Measurements from ENCODE around the gene AMMECR1.

Gene AMMECR1

GRCh38 chrX:110224926-110225617, 92.8 kb downstream of the AMMECR1 start:
- no peak overlapping the region for H3K27ac ChIP-seq (ENCODE audit: low read depth, low read length)
- H3K36me3 ChIP-seq (ENCODE audit: insufficient read depth, low read length): no peaks in the 10 kb centered on the region
- no peaks in the 10 kb centered on the region for H3K4me1 ChIP-seq (ENCODE audit: insufficient read depth, low read length)
- H3K27me3 ChIP-seq (ENCODE audit: control insufficient read depth in 1 of 2, insufficient read depth in 2 of 2, low read length in 2 of 2): no peaks in the 10 kb centered on the region
- no peaks in the 10 kb centered on the region for H3K9me3 ChIP-seq (ENCODE audit: low read length)
- no peak overlapping the region for H3K9ac ChIP-seq (ENCODE audit: low read length)
- H3K4me3 ChIP-seq (ENCODE audit: low read depth in 1 of 2, low read length in 2 of 2): no peak overlapping the region

- H3K9me3 ChIP-seq (ENCODE audit: low read length): no peaks in the 10 kb centered on the region
- no peaks in the 10 kb centered on the region for H3K4me1 ChIP-seq (ENCODE audit: insufficient read depth, low read length)
- H3K4me3 ChIP-seq (ENCODE audit: low read depth in 1 of 2, low read length in 2 of 2): no peak overlapping the region
- H3K9ac ChIP-seq (ENCODE audit: low read length): no peak overlapping the region
- no peak overlapping the region for H3K27ac ChIP-seq (ENCODE audit: low read depth, low read length)
- H3K27me3 ChIP-seq (ENCODE audit: control insufficient read depth in 1 of 2, insufficient read depth in 2 of 2, low read length in 2 of 2): no peaks in the 10 kb centered on the region
- H3K36me3 ChIP-seq (ENCODE audit: insufficient read depth, low read length): no peaks in the 10 kb centered on the region
Observed at GRCh38 chrX:110222497-110223257, 95.2 kb downstream of the AMMECR1 start.

GRCh38 chrX:110219920-110220319, 98.0 kb downstream of the AMMECR1 start:
- H3K27ac ChIP-seq (ENCODE audit: low read depth, low read length): no peak overlapping the region
- H3K36me3 ChIP-seq (ENCODE audit: insufficient read depth, low read length): no peaks in the 10 kb centered on the region
- H3K9ac ChIP-seq (ENCODE audit: low read length): no peak overlapping the region
- H3K4me1 ChIP-seq (ENCODE audit: insufficient read depth, low read length): no peaks in the 10 kb centered on the region
- H3K9me3 ChIP-seq (ENCODE audit: low read length): no peaks in the 10 kb centered on the region
- H3K4me3 ChIP-seq (ENCODE audit: low read depth in 1 of 2, low read length in 2 of 2): no peak overlapping the region
- H3K27me3 ChIP-seq (ENCODE audit: control insufficient read depth in 1 of 2, insufficient read depth in 2 of 2, low read length in 2 of 2): no peaks in the 10 kb centered on the region

- Histone ChIP-seq H3K9ac (ENCODE audit: low read length) (no peak overlapping the region), H3K4me1 (ENCODE audit: insufficient read depth, low read length) (no peaks in the 10 kb centered on the region), H3K27me3 (ENCODE audit: control insufficient read depth in 1 of 2, insufficient read depth in 2 of 2, low read length in 2 of 2) (no peaks in the 10 kb centered on the region), H3K9me3 (ENCODE audit: low read length) (no peaks in the 10 kb centered on the region), H3K36me3 (ENCODE audit: insufficient read depth, low read length) (no peaks in the 10 kb centered on the region), H3K27ac (ENCODE audit: low read depth, low read length) (no peak overlapping the region), H3K4me3 (ENCODE audit: low read depth in 1 of 2, low read length in 2 of 2) (no peak overlapping the region)
Observed at GRCh38 chrX:110218591-110218990, 99.3 kb downstream of the AMMECR1 start.

GRCh38 chrX:110216027-110216426, 101.9 kb downstream of the AMMECR1 start:
- no peak overlapping the region for H3K4me3 ChIP-seq (ENCODE audit: low read depth in 1 of 2, low read length in 2 of 2)
- H3K36me3 ChIP-seq (ENCODE audit: insufficient read depth, low read length): no peaks in the 10 kb centered on the region
- no peak overlapping the region for H3K27ac ChIP-seq (ENCODE audit: low read depth, low read length)
- H3K9ac ChIP-seq (ENCODE audit: low read length): no peak overlapping the region
- H3K27me3 ChIP-seq (ENCODE audit: control insufficient read depth in 1 of 2, insufficient read depth in 2 of 2, low read length in 2 of 2): no peaks in the 10 kb centered on the region
- H3K9me3 ChIP-seq (ENCODE audit: low read length): no peaks in the 10 kb centered on the region
- H3K4me1 ChIP-seq (ENCODE audit: insufficient read depth, low read length): no peaks in the 10 kb centered on the region

- H3K4me3 ChIP-seq (ENCODE audit: low read depth in 1 of 2, low read length in 2 of 2): no peak overlapping the region
- H3K9ac ChIP-seq (ENCODE audit: low read length): no peak overlapping the region
- no peaks in the 10 kb centered on the region for H3K9me3 ChIP-seq (ENCODE audit: low read length)
- no peaks in the 10 kb centered on the region for H3K27me3 ChIP-seq (ENCODE audit: control insufficient read depth in 1 of 2, insufficient read depth in 2 of 2, low read length in 2 of 2)
- no peaks in the 10 kb centered on the region for H3K36me3 ChIP-seq (ENCODE audit: insufficient read depth, low read length)
- no peak overlapping the region for H3K27ac ChIP-seq (ENCODE audit: low read depth, low read length)
- no peaks in the 10 kb centered on the region for H3K4me1 ChIP-seq (ENCODE audit: insufficient read depth, low read length)
Observed at GRCh38 chrX:110215411-110215810, 102.5 kb downstream of the AMMECR1 start.

- Histone ChIP-seq H3K4me1 (ENCODE audit: insufficient read depth, low read length) (no peaks in the 10 kb centered on the region), H3K36me3 (ENCODE audit: insufficient read depth, low read length) (no peaks in the 10 kb centered on the region), H3K9me3 (ENCODE audit: low read length) (no peaks in the 10 kb centered on the region), H3K4me3 (ENCODE audit: low read depth in 1 of 2, low read length in 2 of 2) (no peak overlapping the region), H3K9ac (ENCODE audit: low read length) (no peak overlapping the region), H3K27me3 (ENCODE audit: control insufficient read depth in 1 of 2, insufficient read depth in 2 of 2, low read length in 2 of 2) (no peaks in the 10 kb centered on the region), H3K27ac (ENCODE audit: low read depth, low read length) (no peak overlapping the region)
Observed at GRCh38 chrX:110214684-110215083, 103.2 kb downstream of the AMMECR1 start.

- H3K4me1 ChIP-seq (ENCODE audit: insufficient read depth, low read length): no peaks in the 10 kb centered on the region
- no peaks in the 10 kb centered on the region for H3K9me3 ChIP-seq (ENCODE audit: low read length)
- H3K27me3 ChIP-seq (ENCODE audit: control insufficient read depth in 1 of 2, insufficient read depth in 2 of 2, low read length in 2 of 2): no peaks in the 10 kb centered on the region
- H3K4me3 ChIP-seq (ENCODE audit: low read depth in 1 of 2, low read length in 2 of 2): no peak overlapping the region
- H3K36me3 ChIP-seq (ENCODE audit: insufficient read depth, low read length): no peaks in the 10 kb centered on the region
- no peak overlapping the region for H3K27ac ChIP-seq (ENCODE audit: low read depth, low read length)
- H3K9ac ChIP-seq (ENCODE audit: low read length): no peak overlapping the region
Observed at GRCh38 chrX:110213183-110213582, 104.7 kb downstream of the AMMECR1 start.

- Histone ChIP-seq H3K4me1 (ENCODE audit: insufficient read depth, low read length) (no peaks in the 10 kb centered on the region), H3K36me3 (ENCODE audit: insufficient read depth, low read length) (no peaks in the 10 kb centered on the region), H3K4me3 (ENCODE audit: low read depth in 1 of 2, low read length in 2 of 2) (no peak overlapping the region), H3K9ac (ENCODE audit: low read length) (no peak overlapping the region), H3K27ac (ENCODE audit: low read depth, low read length) (no peak overlapping the region), H3K9me3 (ENCODE audit: low read length) (no peaks in the 10 kb centered on the region), H3K27me3 (ENCODE audit: control insufficient read depth in 1 of 2, insufficient read depth in 2 of 2, low read length in 2 of 2) (no peaks in the 10 kb centered on the region)
Observed at GRCh38 chrX:110212299-110212698, 105.6 kb downstream of the AMMECR1 start.

- H3K9ac ChIP-seq (ENCODE audit: low read length): no peak overlapping the region
- no peaks in the 10 kb centered on the region for H3K9me3 ChIP-seq (ENCODE audit: low read length)
- no peak overlapping the region for H3K27ac ChIP-seq (ENCODE audit: low read depth, low read length)
- no peaks in the 10 kb centered on the region for H3K27me3 ChIP-seq (ENCODE audit: control insufficient read depth in 1 of 2, insufficient read depth in 2 of 2, low read length in 2 of 2)
- no peaks in the 10 kb centered on the region for H3K36me3 ChIP-seq (ENCODE audit: insufficient read depth, low read length)
- no peaks in the 10 kb centered on the region for H3K4me1 ChIP-seq (ENCODE audit: insufficient read depth, low read length)
- H3K4me3 ChIP-seq (ENCODE audit: low read depth in 1 of 2, low read length in 2 of 2): no peak overlapping the region
Observed at GRCh38 chrX:110211340-110211739, 106.5 kb downstream of the AMMECR1 start.

- Histone ChIP-seq H3K9me3 (ENCODE audit: low read length) (no peaks in the 10 kb centered on the region), H3K4me3 (ENCODE audit: low read depth in 1 of 2, low read length in 2 of 2) (no peak overlapping the region), H3K27ac (ENCODE audit: low read depth, low read length) (no peak overlapping the region), H3K9ac (ENCODE audit: low read length) (no peak overlapping the region), H3K36me3 (ENCODE audit: insufficient read depth, low read length) (no peaks in the 10 kb centered on the region), H3K27me3 (ENCODE audit: control insufficient read depth in 1 of 2, insufficient read depth in 2 of 2, low read length in 2 of 2) (no peaks in the 10 kb centered on the region), H3K4me1 (ENCODE audit: insufficient read depth, low read length) (no peaks in the 10 kb centered on the region)
Observed at GRCh38 chrX:110210417-110211139, 107.3 kb downstream of the AMMECR1 start.

Data from muscle layer of colon (tissue), 2 donors.